GM21447 (cell line): ENCODE results near the gene ZBTB47.

Experiments
- ATAC-seq: cut with Tn5 transposase; IDR thresholded peaks from one replicate; pipeline ENCODE4 v1.9.1; 2021; ENCODE audit not compliant: unreplicated experiment

ZBTB47 gene

GRCh38 chr3:42711491-42712343, 58.2 kb downstream of the ZBTB47 start:
- no peak for ATAC-seq

DNA sequence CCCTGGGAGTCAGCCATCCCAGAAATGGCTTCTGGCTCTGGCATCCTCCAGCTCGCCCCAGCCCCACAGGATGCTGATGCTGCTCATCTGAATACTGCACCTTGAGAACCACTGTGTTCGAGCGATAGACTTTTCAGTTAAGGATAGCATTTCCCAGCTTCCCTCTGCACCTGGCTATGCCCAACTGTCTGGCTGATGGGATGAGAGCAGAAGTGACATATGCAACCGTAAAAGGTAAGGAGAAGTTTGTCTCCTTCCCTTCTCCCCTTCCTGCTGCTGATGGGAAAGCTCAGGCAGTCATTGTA, 58.8 kb downstream of the ZBTB47 start:
- ATAC-seq: no peak

DNA sequence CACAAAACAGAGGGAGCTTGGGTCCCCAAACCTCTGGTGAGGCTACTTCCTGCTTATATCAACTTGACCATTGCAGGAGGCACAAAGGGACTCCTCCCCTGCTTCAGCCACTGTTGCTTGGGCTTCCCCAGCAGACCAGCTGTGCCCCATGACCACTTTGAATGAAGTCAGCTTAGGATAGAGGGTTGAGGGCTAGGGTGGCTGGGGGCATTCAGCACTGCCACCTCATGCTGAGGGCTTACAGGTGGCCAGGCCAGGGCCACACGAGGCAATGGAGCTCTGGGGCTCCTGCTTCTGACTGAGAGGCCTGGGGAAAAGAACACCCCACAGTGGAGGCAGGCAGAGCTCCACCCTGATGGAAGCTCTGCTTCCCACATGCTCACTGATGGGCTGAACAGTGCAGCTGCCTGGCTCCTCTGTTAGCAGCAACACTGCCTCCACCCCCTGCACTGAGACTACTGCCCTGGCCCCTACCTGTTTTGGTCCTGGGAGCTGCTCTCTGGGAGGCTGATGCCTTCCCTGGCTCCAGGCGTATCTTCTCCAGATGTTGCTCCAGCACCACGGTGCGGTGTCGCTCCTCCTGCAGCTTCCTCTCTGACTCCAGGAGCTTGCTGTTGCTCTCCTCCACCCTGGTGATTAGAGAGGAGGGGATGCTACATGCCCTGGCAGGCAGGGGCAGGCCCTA, 59.3 kb downstream of the ZBTB47 start:
- ATAC-seq: no peak

GRCh38 chr3:42713747-42714146, 60.2 kb downstream of the ZBTB47 start:
- no peak for ATAC-seq

DNA sequence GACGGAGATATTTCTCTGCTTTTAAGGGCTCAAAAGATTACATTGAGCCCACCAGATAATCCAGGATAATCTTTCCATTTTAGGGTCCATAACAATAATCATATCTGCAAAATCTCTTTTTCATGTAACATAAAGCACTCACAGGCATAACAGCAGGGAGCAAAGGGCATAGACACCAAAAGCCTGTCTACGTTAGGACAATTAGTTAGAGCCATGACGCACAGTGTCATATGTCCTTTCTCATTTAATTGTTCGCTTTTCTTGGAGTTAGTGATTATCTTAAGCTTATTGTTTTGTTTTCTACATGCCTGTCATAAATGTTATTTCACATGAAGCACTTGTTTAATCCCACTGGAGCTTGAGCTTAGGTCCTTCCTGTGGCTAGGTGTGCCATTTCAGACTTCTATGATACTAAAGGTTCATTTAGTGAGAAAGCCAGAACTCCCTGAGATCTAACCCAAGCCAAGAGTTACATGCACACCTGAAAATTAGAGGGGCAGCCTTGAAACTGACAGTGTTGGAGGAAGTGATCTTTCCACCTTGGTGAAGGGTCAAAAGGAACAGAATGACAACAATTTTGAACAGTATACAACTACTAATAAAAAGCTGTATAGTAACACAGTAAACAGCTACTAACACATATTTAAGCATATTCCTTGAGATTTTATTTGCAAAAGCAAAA, 60.8 kb downstream of the ZBTB47 start:
- ATAC-seq: no peak
